NCI-H1048 (cell line): ENCODE data around the gene NME3.
"Not testable (repeated sequence)": the region's sequence is repeated elsewhere in the genome, so short reads cannot be mapped to it uniquely, and the experiment has no call there.

Experiments
- DNase-seq: peaks from one replicate; lab custom pipeline; 2025; lab: John Stamatoyannopoulos, UW

Gene NME3

DNA sequence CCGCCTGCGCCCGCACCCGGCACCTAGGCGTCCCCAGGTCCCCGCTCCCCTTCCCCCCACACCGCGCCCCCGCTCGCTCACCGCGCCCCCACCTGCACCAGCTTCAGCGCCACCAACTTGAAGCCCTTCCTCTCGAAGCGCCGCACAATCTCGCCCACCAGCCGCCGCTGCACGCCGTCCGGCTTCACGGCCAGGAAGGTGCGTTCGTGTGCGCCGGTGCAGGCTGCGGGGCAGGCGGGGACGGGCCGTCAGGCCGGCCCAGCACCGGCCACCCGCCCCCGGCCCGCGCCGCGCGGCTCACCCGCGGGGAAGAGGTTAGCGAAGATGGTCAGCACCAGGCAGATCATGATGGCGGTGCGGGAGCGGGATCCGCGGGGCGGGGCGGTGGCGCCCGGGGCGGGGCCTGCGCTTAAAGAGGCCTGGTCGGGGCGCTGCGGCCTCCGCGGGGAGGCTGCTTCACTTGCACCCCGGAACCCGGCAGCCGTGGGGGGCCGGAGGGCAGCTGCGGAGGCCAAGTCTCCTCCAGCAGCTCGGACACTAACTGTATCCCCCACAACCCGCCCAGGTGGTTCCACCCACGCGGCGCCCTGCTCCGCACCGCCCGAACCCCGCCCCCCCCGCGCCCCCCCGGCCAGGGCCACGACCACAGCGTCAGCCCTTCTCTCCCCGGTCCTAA lies at the start of gene NME3:
NME3 (minus strand) TSS at position 356 of the 676 bp plus-strand sequence; CDS start at position 347, 9 bp downstream.
- DNase-seq = no peak

DNA sequence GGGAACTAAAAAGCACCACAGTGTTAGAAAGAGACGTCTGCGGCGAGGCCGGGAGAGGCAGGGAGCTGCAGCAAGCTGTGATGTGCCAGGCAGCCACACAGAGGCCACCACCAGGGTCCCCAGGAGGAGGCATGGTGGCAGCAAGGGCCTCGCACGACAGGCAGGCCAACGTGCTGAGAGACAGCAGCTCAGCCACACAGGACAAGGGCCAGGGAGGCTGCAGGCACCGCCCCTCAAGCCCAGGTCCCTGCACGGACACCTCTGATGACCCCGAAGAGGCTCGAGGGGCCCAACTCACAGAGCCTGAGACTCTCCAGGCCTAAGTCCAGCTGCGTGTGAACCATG lies 49.6 kb upstream of the NME3 start:
- no peak for DNase-seq

DNA sequence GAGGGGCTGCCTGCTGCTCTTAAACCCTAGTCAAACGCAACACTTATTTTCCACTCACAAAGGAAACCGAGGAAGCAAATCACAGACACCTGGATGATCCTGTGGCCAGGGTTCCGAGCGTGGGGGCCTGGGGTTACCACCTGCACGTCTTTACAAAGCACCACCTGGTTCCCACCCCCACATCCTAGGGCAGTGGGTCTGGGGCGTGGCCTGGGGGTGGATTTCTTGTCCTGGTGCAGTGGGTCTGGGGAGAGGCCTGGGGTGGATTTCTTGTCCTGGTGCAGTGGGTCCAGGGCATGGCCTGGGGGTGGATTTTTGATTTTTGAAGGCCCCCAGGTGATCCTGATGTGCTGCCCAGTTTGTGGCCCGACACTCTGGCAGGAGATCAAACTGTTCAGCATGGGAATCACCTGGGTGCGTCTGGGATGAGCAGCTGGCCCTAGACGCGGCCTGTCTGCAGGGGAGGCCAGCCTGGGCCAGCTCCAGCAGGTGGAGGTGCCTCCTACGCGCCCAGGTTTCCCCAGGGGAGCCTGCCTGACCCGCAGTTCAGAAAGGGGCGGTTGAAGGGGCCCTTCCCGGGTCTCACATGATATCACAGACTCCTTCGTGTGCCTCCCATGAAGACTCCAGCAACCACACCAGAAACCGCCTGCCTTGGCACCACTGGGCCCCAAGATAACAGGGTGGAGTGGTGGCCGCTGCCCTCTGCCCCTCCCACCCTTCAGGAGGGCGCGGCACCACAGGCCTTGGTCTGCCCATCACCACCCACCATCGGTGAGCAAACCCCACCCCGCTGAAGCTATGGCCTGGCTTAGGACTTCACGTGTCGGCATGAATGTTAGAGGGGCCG lies 49.0 kb upstream of the NME3 start:
- DNase-seq = no peak

DNA sequence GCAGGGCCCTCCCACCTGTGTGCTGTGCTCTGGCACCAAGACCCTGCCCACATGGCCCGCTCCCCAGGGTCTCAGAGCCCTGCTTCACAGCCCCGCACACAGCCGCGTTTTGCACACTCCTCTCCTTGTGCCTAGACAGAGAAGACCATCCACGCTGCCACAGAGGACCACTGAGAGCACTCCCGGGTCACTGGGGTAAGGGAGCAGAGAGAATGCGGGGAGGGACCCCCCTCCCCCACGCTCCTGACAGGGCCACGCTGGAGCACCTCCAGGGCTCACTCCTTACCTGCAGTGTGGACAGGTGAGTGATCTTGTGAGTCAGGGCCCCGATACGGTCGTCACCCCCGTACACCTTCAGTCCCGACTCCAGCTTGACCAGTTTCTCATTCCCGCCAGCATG lies 48.3 kb upstream of the NME3 start:
- no peak for DNase-seq

DNA sequence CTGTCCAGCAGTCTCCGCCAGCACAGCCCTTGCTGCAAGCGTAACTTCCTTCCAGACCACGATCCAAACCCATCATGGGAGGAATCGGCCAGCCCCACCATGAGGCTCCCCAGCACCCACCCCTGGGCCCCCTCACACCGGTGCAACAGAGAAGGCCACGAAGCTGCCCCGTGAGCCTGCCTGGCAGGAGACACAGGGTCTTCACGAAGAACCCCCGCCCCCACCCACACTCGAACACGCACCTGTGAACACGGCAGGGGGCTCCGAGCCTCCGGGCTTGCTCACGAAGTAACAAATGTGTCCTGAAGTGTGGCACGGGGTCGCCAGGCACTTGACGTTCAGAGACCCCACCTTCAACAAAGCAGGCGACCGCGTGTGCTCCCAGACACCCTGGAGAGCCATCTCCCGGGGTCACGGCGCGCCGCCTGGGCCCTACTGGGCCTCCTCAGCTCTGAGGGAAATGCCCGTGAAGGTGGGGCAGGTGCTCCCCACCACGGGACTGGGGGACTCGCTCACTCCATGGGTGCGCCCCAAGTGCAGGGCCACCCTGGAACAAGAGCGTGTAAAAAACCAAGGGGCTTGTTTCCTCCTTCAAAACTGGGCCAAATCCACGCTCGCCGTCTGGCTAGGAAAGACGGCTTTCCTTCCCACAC lies 47.7 kb upstream of the NME3 start:
- no peak for DNase-seq

DNA sequence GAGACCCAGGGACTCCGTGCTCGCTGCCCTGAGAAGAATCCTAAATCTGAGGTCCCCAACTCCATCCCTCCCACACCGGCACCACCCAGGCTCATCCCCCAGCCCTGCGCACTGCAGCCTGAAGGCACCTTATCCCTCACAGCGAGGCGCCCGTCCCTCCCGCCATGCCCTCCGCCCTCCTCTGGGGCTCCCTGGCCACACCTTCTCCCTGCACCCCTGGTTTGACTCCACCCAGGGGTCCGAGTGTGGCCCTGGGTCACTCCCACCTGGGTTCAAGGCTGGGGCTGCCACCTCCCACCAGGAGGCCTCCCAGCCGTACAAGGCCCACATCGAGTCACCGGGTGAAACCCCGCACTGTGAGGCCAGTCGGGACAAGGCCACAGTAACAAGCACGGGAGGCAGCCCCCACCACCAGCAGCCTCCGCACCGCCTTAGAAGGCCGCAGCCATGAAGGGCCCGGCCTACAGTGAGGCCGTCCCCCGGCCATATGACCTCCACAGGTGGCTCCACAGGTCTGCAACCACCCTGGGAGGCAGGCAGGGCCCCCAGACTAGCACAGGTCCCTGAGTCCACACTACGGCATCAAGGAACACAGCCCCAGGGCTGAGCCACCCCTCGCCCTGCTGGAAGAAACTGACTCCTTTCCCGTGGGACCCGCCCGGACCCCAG lies 47.0 kb upstream of the NME3 start:
- no peak for DNase-seq

DNA sequence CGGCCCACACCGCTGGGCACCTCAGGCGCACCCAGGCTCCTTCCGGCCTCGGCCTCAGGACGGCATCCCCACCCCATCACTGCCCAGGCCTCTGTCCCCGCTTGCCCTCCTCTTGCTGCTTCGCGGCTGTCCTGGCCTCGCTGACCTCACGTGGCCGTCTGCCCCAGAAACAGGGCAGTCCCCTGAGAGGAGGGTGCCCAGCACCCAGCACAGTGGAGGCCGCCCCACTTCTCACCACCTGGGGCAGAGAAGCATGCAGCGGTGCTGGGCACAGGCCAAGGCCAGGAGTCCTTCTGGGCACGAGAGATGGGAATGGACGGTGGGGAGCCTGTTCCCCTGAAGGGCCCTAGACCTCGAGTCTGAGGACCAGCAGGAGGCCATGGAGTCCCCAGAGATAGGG lies 46.4 kb upstream of the NME3 start:
- DNase-seq = no peak

DNA sequence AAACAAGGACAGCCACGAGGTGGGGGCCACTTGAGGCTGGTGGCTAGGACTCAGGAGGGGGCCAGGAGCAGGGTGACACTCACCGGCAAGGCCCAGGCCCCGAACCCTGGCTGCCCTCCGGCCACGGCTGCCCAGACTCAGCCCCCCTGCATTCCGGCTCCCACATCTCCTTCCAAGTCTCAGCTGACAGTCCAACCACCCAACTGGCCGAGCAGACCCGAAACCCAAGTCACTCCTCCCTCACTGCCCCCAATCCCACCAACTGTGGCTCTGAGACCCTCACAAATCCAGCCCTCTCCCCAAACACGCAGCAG lies 45.9 kb upstream of the NME3 start:
- no peak for DNase-seq

DNA sequence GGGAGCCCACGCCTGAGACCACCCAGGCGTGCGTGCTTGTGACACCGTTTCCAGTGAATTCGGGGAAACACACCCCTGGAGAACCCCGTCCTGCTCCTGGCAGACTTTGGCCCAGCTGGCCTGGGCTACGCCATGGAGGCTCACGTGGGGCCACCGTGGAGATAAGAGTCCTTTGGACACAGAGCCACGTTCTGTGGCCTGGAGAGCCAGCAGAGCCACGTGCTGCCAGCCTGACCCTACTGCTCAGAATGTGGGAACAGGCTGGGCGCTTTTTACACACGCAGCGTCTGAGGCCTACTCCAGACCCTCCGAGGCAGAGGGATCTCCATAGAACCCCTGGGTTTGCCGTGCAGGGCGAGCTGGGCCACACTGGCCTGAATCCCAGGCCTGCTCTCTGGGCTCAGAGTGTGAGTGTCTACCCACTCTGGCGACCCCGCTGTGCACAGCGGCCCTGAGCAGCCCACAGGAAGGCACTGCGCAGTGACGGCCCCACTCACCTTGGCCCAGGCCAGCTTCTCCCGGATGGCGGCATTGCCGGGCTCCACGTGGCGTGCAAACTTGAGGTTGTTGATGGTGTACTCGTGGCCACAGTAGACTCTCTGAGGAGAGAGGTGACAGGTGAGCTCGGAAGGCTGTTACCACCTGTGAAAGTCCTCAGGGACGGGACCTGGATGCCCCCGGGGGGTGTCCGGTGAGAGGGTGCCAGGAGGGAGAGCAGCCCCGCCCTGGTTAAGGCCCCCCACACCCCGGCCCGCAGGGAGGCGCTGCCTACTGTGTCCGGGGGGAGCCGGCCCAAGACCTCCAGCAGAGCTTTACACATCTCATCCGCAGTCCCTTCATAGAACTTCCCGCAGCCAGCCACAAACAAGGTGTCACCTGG lies 45.3 kb upstream of the NME3 start:
- DNase-seq = no peak

DNA sequence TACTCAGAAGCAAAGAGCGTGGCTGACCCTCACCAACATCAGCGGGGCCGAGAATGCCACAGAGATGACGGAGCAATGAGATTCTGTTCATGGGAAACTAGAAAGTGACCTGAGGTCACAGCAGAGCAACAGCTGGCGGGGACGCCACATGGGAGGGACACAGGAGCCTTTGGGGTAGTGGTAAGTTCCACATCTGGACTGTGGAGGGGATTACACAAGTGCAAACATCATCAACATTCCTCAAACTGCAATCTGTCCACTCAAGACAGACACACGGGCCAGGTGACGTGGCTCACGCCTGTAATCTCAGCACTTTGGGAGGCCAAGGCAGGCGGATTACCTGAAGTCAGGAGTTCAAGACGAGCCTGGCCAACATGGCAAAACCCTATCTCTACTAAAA lies 44.1 kb upstream of the NME3 start:
- DNase-seq = no peak

DNA sequence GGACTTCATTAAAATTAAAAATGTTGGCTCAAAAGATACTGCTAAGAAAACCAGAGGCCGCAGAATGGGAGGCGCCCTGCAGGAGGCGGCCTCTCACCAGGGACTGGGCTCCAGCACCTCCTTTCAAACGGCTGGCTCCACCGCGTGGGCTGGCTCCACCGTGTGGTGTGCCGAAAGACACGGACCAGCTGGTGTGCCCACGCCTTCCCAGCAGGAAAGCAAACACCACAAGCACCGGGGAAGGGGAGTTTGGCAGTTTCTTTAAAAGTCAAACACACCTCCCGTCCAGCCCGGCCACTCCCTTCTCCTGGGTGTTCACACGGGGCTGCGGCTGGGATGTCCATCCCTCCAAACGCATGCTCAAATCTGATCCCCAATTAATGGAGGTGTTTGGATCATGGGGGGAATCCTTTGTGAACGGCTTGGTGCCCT lies 41.4 kb upstream of the NME3 start:
- DNase-seq = no peak

DNA sequence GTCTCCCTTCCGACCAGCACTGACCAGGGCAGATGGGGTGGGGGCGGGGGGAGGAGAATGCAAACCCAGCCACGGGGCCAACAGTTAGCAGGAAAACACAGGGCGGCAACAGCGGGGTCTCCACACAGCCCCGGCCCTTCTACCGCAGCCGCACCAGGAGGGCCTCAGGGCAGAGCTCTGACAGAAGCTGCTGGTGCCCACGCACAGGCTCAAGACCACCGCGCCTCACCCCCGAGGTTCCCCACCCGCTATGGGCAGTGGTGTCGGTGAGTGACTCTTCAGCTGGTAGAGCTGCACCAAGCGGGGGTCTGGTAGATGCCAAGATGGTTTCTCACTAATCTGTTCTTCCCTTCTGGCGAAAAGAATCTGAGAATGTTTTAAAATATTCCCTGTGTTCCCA lies 39.2 kb upstream of the NME3 start:
- no peak for DNase-seq

DNA sequence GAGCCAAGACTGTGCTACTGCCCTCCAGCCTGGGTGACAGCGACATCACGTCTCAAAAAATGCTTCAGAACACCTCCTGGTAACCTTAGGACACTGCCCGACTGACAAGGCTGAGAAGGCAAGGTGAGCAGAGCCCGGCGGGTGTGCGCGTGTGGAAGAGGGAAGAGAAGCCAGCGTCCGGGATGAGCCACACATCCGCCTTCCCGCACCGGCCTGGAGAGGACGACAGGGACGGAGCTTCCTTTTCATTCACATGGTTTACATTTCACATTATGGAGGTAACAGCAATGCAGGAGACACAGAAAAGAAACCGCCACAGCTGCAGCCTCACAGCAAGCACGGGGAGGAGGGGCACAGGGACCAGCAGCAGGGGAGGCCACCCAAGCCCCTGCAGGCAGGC lies 38.8 kb upstream of the NME3 start:
- DNase-seq = no peak

DNA sequence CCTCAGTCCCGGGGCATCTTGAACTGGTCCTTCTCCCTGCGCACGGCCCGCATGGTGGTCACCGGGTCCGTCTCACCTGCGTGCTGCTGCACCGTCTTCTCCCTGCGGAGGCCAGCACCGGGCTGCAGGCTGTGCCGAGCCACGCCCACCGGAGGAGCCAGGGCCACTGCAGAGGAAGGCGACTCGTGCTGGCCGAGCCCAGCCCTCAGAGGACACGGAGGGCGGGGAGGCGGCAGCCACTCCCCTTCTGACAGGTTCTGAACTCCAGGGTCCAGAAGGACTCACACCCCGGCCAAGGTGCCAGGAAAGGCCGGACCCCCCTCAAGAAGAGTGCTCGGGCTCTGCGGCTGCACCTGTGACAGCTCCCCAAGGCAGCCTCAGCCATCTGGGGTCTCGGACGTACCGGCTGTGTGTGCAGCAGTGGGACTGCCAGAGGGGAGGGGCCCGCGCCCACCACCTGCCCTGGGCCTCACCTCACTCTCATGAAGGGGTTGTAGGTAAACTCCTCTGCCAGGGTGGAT lies 38.0 kb upstream of the NME3 start:
- DNase-seq = no peak

DNA sequence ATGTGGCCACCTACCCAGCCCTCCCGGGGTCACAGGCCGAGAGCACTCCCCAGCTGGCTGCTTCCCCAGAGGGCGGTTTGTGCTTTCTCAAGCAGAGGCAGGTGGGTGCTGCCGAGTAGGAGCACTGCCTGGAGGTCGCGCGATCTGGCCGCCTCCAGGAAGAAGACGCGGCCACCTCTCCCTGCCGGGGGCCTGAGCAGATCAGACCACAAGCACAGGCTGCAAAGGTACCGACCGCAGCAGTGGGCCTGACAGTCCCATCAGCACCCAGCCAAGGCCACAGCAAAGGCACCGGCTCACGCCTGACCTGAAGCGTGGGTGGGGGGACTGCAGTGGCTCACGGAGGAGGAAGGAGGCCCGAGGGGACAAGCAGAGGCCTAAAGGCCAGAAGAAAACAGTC lies 37.3 kb upstream of the NME3 start:
- DNase-seq = no peak

DNA sequence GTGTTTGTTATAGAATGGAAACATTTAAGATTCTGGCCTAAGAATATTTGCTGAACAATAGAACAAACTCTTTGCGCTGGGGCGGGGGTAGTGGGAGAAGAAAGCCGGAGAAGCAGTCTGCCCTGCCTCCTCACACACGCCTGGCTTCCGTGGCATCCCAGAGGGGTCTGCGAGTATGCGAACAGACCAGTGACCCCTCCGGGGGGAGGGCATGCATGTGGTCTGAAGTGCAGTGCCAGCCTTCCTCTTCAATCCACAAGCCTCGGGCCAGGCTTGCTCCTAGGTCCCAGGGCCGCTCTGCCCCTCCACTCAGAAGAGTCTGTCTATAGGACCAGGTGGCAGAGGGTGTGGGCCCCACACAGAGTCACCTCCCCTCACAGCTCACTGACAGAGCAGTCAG lies 36.3 kb upstream of the NME3 start:
- no peak for DNase-seq

DNA sequence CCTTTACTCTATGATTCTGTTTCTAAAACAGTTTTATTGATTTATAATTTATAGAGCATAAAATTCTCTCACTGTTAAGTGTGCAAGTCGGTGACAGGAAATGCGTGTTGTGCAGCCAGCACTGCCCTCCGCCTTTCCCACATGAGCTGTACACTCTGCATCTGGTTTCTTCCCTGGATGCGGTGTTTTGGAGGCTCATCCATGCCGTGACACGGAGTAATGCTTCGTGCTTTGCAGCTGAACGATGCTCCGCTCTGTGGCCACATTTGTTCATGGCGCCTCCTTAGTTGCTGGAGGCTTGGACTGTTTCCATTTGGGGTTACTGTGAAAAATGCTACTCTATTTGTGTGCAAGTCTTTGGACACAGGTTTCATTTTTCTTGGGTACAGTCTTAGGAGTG lies 29.4 kb upstream of the NME3 start:
- DNase-seq = no peak

DNA sequence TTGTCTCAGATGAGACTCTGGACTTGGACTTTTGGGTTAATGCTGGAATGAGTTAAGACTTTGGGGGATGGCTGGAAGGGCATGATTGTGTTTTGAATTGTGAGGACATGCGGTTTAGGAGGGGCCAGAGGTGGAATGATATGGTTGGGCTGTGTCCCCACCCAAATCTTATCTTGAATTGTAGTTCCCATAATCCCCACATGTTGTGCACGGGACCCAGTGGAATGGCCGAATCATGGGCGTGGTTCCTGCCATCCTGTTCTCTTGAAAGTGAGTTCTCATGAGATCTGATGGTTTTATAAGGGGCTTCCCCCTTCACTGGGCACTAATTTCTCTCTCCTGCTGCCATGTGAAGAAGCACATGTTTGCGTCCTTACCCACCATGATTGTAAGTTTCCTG lies 27.9 kb upstream of the NME3 start:
- not testable (repeated sequence) for DNase-seq

DNA sequence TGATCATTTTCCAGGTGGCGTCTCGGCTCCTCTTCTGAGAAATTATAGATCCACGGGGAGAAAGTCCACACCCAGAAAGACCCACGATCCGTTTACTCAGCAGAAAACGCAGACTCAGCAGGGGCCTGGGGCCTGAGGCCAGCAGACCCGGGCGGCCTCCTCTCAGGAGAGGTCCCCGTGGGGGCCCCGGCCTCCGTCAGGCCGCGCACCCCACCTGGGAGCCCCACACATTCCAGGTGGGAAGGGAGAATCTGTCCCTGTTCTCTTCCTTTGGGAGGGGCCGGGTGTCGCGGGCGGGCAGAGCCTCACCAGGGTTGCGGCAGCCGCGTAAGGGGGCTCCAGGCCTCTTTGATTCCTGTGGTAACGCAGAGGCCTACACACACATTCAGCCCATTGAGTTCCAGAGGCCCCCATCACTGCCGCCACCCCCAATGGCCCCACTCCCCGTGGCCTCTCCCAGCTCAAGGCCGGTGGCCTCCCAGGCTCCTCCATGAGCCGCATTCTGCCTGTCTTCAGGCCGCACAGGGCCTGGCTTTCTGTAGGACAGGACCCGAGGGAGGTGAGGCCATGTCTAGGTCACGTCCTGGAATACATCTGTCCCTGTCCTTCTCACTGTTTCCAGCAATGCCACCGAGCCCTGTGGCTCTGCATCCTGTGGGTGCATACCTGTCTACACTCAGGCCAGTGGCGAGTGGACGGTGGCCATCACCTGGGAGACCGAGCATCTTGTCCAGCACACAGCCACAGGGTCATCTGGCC lies 23.7 kb upstream of the NME3 start:
- DNase-seq = no peak

DNA sequence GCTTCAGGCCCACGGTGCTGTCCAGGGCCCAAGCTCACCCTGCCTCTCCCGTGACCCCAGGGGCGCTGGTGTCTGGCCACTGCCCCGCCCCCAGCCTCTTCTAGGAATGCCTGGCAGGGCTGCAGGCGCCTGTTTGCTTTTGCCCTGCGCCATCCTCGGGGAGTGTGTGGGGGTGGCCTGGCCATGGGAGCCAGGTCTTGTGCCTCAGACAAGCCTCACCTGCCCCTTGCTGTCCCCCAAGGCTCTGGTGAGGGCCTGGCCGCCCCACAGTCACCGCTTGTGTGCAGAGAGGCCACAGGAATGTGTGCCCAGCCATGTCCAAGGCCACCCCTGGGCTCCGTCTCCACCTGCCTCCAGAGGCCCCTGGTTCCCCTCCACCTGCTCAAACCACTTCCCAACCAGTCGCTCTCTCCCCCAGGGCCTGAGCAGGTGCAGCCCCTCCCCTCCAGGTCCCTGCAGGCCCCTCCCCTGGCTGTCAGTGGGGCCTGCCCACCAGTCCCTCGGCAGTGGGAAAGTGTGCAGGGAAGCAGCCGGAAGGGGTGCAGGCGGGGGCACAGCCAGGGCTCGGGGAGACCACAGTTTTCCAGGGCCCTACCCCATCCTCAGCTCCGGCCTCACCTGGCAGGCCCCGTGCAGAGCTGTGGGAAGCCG lies 23.0 kb upstream of the NME3 start:
- DNase-seq = no peak
